Heart right ventricle (tissue), 16 donors: ENCODE data around the gene KCNMA1. TPM values are rescaled to one million over a fixed set of nuclear protein-coding genes. Genes with fewer than 3 reads are reported as not detected.

ENCODE experiments used
- ATAC-seq, 8 donors: fragments of 200-7000 bp; cut with Tn5 transposase; one replicate each; pipeline ENCODE4 v1.9.1; 2020; ENCODE audit warnings: mild to moderate bottlenecking in 8 of 8, moderate library complexity in 8 of 8, moderate number of reproducible peaks in 1 of 8
- DNase-seq, 2 donors: peaks; one replicate each; pipeline ENCODE4 v3.0.0-alpha.2; 2020
- H3K27ac ChIP-seq, 10 donors: fragments of 200-600 bp; sonication (generic) in 2 of 10; one replicate each; pipeline versions ENCODE4 v1.5.0 to v1.8.0; 2020 to 2022; ENCODE audit warnings: mild to moderate bottlenecking in 3 of 10
- H3K27me3 ChIP-seq, 7 donors: fragments of 200-600 bp; one replicate each; pipeline ENCODE4 v1.8.0; 2021 to 2022; ENCODE audit warnings: mild to moderate bottlenecking in 2 of 7
- H3K36me3 ChIP-seq, 9 donors: fragments of 200-600 bp; sonication (generic) in 1 of 9; one replicate each; pipeline versions ENCODE4 v1.5.0 to v1.8.0; 2020 to 2022; ENCODE audit warnings: mild to moderate bottlenecking in 2 of 9
- H3K4me1 ChIP-seq, 9 donors: fragments of 200-600 bp; sonication (generic) in 1 of 9; one replicate each; pipeline versions ENCODE4 v1.5.0 to v1.8.0; 2020 to 2022; ENCODE audit warnings: mild to moderate bottlenecking in 4 of 9
- H3K4me3 ChIP-seq, 10 donors: fragments of 200-600 bp; sonication (generic) in 2 of 10; one replicate each; pipeline versions ENCODE4 v1.5.0 to v1.8.0; 2020 to 2022; ENCODE audit warnings: mild to moderate bottlenecking in 7 of 10, moderate library complexity in 2 of 10
- H3K9me3 ChIP-seq, 11 donors: fragments of 200-600 bp in 10 of 11; sonication (generic) in 2 of 11; one replicate each; pipeline versions ENCODE4 v1.5.0 to v1.8.0; 2013 to 2022; ENCODE audit warnings: mild to moderate bottlenecking in 2 of 11, control low read depth in 1 of 11, moderate library complexity in 1 of 11
- WGBS, 2 donors: extraction: QIAGEN DNeasy Blood & Tissue Kit; methylation state at CpG; one replicate each; pipeline ENCODE4 v1.1.7; 2013; ENCODE audit warnings: inconsistent platforms in 1 of 2; 5-methylcytosine and 5-hydroxymethylcytosine counted together
- intact Hi-C, 10 donors: fragments of 100-400 bp; cut with DNase I; formaldehyde crosslinking; loops; one replicate each; pipeline versions ENCODE4 v1.11.1 to v1.14.2; 2022
- polyA plus RNA-seq, 2 donors: library from polyadenylated mRNA; stranded (reverse); fragments of 200-250 nt; gene quantifications; one replicate each; pipeline ENCODE4 v1.2.3, GENCODE V29; 2013
- total RNA-seq, 10 donors: library from RNA; stranded (reverse); fragmentation: NEBNext Ultra II Directional in 3 of 10; extraction: Animal tissue kit (Norgen Biotek cat#: 25700) in 3 of 10; gene quantifications; one replicate each; pipeline versions ENCODE4 v1.2.1 to v1.2.4, GENCODE V29; 2021 to 2023
- TF ChIP-seq, protein P1 (sequence below), 9 donors: fragments of 200-600 bp; sonication (generic) in 2 of 9; IDR thresholded peaks; one replicate each; pipeline versions ENCODE4 v1.5.0 to v1.8.0; 2021 to 2022; ENCODE audit warnings: antibody characterized with exemption in 9 of 9, mild to moderate bottlenecking in 5 of 9, moderate library complexity in 1 of 9
- donor health status: Arrhythmogenic right ventricular cardiomyopathy.
- donor health status: ischemic (EF 13 %, LVEDD 7.1; RV severe dilation, severe dysfunction).
- donor health status: healthy with polysubstance abuse.
- donor health status: DM: no; HTN: yes; CAD: no.
- donor health status: DM: no; HTN: no; CAD: no.
- donor health status: ischemic (EF 25% LVEDD 6.9; RV normal size, moderate dysfunction).
- donor health status: ischemic (EF 25% LVEDD 5.7; RV mildly dilated, moderate dysfunction).
- donor health status: healthy.
- donor health status: DM: yes; HTN: yes; CAD: no.
- donor health status: Ischemic cardiomyopathy.
- donor health status: ischemic (EF 35%, LVEDD 5.7; RV mildly dilated, moderate dysfunction).
- donor health status: nonischemic (EF 11% LVEDD 7.7; RV severe dilation, severe dysfunction).
- donor health status: DM: yes; HTN: yes; CAD: no.
- donor health status: PGD.
- donor health status: ischemic (EF 29% LVEDD 5.4; RV normal size, mild dysfunction).
- donor health status: nonischemic (EF 23%, LVEDD 6.1; RV moderate dilation, normal function).

The KCNMA1 gene
- total and polyA plus RNA-seq, 12 donors = 0.59 to 5.3 (median 1.6) TPM

DNA sequence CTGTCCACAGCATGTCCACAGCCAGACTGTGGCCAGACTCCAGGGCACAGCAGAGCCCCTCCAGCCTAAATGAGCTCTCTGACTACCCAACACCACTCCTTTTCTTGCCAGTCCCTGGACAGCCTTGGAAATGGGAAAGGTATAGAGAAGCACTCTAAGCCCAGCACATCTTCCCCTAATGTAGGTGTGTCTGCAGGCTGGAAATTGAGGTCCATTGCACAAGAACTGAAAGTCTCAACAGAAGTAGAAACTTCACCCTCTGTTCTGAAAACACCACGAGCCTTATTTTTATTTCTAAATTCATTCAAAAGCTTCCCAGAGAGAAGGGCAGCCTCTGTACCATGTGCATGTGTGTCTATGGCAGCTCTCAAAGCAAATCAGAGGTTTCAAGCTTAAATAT lies 3.7 kb upstream of the KCNMA1 start:
- no peak overlapping the region for H3K4me3 ChIP-seq
- no peaks in the 10 kb centered on the region for H3K9me3 ChIP-seq
- peaks cover 12 to 69% (median 50%) of the 10 kb centered on the region in 7 donors for H3K27me3 ChIP-seq
- WGBS, 2 donors = 36 to 37% methylated on average over 1 of the region's 1 CpG
- ATAC-seq (peak in 1 of 8 donors; percentile 24), DNase-seq (no peak)
- H3K36me3 ChIP-seq = no peaks in the 10 kb centered on the region
- TF ChIP-seq, protein P1, sequence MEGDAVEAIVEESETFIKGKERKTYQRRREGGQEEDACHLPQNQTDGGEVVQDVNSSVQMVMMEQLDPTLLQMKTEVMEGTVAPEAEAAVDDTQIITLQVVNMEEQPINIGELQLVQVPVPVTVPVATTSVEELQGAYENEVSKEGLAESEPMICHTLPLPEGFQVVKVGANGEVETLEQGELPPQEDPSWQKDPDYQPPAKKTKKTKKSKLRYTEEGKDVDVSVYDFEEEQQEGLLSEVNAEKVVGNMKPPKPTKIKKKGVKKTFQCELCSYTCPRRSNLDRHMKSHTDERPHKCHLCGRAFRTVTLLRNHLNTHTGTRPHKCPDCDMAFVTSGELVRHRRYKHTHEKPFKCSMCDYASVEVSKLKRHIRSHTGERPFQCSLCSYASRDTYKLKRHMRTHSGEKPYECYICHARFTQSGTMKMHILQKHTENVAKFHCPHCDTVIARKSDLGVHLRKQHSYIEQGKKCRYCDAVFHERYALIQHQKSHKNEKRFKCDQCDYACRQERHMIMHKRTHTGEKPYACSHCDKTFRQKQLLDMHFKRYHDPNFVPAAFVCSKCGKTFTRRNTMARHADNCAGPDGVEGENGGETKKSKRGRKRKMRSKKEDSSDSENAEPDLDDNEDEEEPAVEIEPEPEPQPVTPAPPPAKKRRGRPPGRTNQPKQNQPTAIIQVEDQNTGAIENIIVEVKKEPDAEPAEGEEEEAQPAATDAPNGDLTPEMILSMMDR (IDR thresholded peaks at IDR 0.05) = no peak
- intact Hi-C loops = loop anchor here in 9 of 10 donors (1.0 to 10.0 kb wide), 12 partner anchors 147 to 469 kb away; no protein-coding TSS in a partner anchor
- no peak overlapping the region for H3K27ac ChIP-seq
- H3K4me1 ChIP-seq = peaks cover 0 to 17% (median 7%) of the 10 kb centered on the region in 9 donors

DNA sequence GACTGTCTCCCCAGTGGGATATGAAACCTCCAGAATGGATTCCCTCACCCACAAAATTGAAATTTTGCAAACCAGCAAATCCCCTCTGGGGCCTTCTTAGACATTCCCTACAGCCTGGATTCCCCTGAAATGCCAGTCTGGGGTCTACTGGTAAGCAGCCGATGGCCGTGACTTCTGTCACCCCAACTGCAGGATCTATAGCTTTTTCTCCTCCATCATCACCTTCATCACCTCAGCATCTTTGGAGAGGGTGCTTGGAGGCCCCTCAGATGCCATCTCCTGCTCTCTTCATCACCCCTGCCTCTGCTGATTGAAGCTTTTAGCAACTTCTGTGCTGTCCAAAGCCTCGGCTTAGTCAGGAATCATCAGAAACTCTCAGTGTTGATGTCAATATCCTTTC lies 2.6 kb upstream of the KCNMA1 start:
- Histone ChIP-seq H3K27ac (no peak overlapping the region), H3K9me3 (no peaks in the 10 kb centered on the region), H3K4me1 (peaks cover 0 to 17% (median 7%) of the 10 kb centered on the region in 9 donors), H3K27me3 (peaks cover 12 to 73% (median 60%) of the 10 kb centered on the region in 7 donors), H3K4me3 (no peak overlapping the region), H3K36me3 (no peaks in the 10 kb centered on the region)
- TF ChIP-seq, protein P1 (IDR thresholded peaks at IDR 0.05) = no peak
- 51 to 52% methylated on average over 3 of the region's 3 CpGs for WGBS, 2 donors
- DNase-seq = no peak
- no peak for ATAC-seq
- intact Hi-C loops = loop anchor here in 9 of 10 donors (2.0 to 10.0 kb wide), 10 partner anchors 145 to 468 kb away; no protein-coding TSS in a partner anchor

DNA sequence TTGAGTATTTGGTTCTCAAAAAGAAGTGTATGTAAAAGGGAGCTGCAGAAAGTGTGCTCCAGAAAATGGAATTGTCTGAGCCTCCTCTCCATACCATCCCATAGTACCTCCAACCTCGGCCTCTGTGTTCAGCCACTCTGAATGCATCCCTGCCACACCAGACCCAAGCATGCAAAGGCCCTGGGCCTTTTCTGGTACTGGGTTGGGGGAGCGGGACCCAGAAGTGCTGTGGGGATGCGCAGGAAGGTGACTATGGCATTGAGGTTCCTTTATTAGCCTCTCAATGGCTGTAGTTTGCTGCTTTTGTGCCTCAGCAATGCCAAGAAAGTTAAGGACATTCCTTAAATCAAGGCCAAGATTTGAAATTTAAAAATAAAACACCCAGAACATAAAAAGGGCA lies 2.1 kb upstream of the KCNMA1 start:
- TF ChIP-seq, protein P1 (IDR thresholded peaks at IDR 0.05) = no peak
- DNase-seq = no peak
- intact Hi-C loops = loop anchor here in 9 of 10 donors (2.0 to 10.0 kb wide), 11 partner anchors 145 to 467 kb away; no protein-coding TSS in a partner anchor
- ATAC-seq = no peak
- Histone ChIP-seq H3K9me3 (no peaks in the 10 kb centered on the region), H3K4me1 (peaks cover 0 to 17% (median 7%) of the 10 kb centered on the region in 9 donors), H3K27me3 (peaks cover 12 to 77% (median 64%) of the 10 kb centered on the region in 7 donors), H3K4me3 (no peak overlapping the region), H3K27ac (no peak overlapping the region), H3K36me3 (no peaks in the 10 kb centered on the region)
- WGBS, 2 donors = 56 to 57% methylated on average over 3 of the region's 3 CpGs

DNA sequence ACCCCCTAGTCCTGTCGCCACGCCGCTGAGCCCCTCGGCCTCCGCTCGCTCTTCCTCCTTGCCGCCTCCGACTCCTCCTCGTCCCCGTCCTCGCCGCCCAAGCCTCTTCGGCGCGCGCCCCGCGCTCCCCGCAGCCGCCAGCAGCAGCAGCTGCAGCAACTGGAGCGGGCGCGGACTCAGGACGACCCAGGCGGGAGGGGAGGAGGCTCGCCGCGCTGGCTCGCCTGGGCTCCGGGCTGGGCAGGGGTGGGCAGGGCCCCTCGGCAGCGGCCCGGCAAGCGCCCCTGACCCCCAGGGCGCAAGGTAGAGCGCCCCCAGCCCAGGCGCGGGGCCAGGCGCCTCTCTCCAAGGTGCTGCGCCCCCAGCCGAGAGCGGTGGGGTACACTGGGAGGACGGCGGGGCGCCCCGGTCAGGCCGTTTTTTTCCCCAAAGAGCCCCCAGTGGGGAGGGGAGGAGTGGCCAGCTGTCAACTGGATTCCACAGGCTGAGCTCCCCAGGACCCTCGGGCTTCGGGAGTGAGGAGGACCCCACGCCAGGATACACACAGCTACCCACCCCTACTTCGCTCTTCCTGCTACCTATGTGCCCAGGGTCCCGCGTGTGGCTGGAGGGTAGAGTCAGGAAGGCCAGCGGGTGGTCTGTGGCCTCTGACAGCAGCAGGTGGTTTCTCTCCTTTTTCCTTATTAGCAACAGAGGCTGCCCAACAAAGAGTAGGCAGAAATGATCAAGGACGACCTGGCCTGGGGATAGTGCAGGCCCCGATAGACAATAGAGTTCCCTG lies 903 bp upstream of the KCNMA1 start:
- no peaks in the 10 kb centered on the region for H3K36me3 ChIP-seq
- ATAC-seq (peak in 1 of 8 donors; percentile 39), DNase-seq (no peak)
- H3K27me3 ChIP-seq = peaks cover 12 to 90% (median 76%) of the 10 kb centered on the region in 7 donors
- peaks cover 0 to 17% (median 7%) of the 10 kb centered on the region in 9 donors for H3K4me1 ChIP-seq
- TF ChIP-seq, protein P1 (IDR thresholded peaks at IDR 0.05) = no peak
- H3K9me3 ChIP-seq = no peaks in the 10 kb centered on the region
- WGBS, 2 donors = 4% methylated on average over 55 to 56 of the region's 56 CpGs
- H3K27ac ChIP-seq = no peak overlapping the region
- intact Hi-C loops = loop anchor here in 2 of 10 donors (2.0 to 10.0 kb wide), 2 partner anchors 144 to 464 kb away; no protein-coding TSS in a partner anchor
- H3K4me3 ChIP-seq = peak overlapping the region in 9 of 10 donors; percentile 16 to 53 (median 46)
